Measurements from ENCODE around the gene NRIP3.
A peak's percentile ranks its signal among the peaks of the same experiment; 100 is the strongest.

- no peak for TF ChIP-seq POLR2A (IDR thresholded peaks at IDR 0.05)
- peak; percentile 46 to 55 (median 52) for TF ChIP-seq CTCF (IDR thresholded peaks at IDR 0.05)
Observed at GRCh38 chr11:8959546-8960166, 44.1 kb downstream of the NRIP3 start.
